GM21360 (cell line): ENCODE results near the gene DYNLRB1.
A peak's percentile ranks its signal among the peaks of the same experiment; 100 is the strongest.
"Not testable (repeated sequence)": the region's sequence is repeated elsewhere in the genome, so short reads cannot be mapped to it uniquely, and the experiment has no call there.

ENCODE experiments used
- ATAC-seq: cut with Tn5 transposase; IDR thresholded peaks from one replicate; pipeline ENCODE4 v1.9.1; 2021; ENCODE audit warnings: mild to moderate bottlenecking, moderate library complexity; ENCODE audit not compliant: unreplicated experiment

The DYNLRB1 gene

DNA sequence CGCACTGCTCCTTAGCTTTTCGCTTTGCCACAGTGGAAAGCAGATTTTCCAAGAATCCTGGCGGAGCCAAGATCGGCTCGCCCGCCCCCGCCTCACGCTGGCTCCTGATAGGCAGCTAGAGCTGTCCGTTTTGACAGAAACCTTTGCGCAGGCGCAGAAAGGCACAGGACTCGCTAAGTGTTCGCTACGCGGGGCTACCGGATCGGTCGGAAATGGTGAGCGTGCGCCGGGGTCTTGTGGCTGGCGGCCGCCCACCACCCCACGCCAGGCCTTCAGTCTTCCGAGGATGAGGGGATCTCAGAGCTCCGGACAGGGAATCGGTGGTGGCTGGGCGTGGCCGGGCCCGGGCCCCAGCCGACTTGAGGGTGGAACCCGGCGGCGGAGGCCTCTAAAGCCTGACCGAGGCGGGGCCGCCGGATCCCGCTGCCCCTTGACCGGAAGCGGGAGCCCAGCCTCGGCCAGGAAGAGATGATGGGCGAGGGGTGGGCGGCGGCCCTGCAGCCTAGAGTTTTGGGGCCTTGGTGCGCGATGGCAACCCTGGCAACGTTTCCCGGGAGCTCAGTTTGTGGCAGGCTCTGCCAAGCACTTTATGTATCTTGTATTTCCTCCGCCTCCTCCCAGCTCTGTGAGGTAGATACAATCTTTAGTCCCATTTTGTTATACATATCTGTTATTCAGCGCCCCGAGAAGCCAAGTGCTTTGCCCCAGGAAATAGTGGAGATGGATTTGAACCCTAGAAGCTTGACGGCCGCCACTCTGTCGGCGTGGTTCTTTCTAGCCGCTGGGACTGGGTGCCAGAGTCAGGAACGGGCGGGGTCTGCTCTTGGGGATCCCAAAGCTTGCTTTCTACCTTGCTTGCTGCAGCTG lies at the start of gene DYNLRB1:
DYNLRB1 (plus strand) TSS at position 176 of the 867 bp plus-strand sequence; CDS start at position 213, 37 bp downstream.
- ATAC-seq, result peak; percentile 70

DNA sequence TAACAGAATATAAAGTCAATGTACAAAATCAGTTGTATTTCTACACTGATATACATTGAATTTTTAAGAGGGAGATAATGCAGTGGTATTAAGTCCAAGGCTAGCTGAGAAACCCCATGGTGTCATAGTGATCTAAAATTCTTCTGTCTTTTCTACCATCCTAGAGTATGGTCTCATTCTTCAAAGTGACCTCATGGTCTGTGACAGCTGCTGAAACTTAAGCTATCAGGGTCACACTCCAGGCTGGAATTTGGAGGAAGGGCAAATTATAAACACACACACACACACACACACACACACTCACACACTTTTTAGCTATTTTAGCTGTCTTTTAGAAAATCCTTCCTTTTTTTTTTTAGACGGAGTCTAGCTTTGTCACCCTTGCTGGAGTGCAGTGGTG lies 47.3 kb upstream of the DYNLRB1 start:
- ATAC-seq, result no peak

DNA sequence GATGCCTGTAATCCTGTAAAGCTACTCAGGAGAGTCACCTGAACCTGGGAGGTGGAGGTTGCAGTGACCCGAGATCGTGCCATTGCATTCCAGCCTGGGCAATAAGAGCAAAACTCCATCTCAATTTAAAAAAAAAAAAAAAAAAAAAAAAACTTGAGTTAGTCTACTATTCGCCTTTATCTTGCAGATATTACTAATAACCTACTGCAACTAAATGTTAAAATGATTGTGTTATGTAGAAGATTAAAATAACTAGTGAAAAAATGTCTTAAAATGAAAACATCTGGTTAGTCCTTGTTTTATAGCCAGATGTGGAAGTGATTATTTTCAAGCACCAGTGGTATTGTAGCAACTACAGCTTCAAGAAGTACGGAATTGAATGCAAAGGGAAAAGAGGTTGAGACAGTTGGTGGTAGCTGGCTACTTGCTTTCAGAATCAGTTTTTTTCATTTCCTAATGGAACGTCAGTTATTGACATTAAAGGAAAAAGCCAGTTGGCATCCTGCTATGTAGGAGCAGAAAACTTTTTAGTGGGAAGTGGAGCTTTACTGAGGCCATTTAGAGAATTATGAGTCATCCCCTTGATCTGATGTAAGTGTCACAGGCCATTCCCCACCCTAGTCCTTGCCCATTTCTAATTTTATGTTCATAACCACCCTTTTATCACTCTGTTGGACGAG lies 43.8 kb upstream of the DYNLRB1 start:
- no peak for ATAC-seq

DNA sequence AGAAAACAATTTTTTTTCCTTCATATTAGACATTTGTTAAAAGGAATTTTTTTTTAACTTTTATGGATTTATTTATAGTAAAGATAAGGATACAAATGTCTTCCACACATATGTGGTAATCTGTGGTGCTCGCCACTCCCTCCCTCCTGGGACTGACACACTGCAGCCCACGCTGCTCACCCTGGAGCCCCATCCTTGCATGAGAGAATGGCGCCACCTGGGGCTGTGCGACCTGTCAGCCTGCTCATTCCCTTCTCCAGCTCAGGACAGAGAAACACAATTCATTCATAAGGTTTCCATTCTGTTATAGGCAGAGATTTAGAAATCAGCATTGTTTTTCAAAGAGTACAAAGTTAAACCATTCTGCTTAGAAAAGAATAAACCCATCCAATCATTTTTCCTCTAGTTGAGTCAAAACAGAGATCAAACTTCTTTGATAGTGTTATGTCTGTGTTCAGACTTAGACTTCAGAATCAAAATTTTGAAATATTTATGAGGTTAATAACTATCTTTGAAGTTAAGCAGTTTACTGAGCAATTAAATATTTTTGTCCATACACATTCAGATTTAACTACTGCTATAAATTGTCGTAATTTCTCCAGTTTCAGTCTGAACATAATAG lies 42.8 kb upstream of the DYNLRB1 start:
- no peak for ATAC-seq

- ATAC-seq, result no peak
Observed at GRCh38 chr20:34475979-34476736, 40.1 kb upstream of the DYNLRB1 start.

DNA sequence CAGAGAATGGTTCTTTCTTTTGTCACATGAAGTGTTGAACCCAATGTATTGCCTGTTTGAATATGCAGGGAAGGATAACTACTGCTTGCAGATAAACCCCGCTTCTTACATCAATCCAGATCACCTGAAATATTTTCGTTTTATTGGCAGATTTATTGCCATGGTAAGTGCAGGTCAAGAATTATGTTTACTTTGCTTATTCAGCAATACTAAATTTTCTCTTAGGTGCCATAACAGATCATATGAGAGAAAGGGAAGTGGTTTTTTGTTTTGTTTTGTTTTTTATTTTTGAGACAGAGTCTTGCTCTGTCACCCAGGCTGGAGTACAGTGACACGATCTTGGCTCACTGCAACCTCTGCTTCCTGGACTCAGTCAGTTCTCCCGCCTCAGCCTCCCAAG lies 36.6 kb upstream of the DYNLRB1 start:
- ATAC-seq, result no peak

DNA sequence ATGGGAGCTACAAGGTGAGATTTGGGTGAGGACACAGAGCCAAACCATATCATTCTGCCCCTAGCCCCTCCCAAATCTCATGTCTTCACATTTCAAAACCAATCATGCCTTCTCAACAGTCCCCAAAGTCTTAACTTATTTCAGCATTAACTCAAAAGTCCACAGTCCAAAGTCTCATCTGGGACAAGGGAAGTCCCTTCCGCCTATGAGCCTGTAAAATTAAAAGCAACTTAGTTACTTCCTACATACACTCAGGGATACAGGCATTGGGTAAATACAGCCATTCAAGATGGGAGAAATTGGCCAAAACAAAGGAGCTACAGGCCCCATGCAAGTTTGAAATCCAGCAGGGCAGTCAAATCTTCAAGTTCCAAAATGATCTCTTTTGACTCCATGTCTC lies 34.1 kb upstream of the DYNLRB1 start:
- ATAC-seq, result not testable (repeated sequence)

DNA sequence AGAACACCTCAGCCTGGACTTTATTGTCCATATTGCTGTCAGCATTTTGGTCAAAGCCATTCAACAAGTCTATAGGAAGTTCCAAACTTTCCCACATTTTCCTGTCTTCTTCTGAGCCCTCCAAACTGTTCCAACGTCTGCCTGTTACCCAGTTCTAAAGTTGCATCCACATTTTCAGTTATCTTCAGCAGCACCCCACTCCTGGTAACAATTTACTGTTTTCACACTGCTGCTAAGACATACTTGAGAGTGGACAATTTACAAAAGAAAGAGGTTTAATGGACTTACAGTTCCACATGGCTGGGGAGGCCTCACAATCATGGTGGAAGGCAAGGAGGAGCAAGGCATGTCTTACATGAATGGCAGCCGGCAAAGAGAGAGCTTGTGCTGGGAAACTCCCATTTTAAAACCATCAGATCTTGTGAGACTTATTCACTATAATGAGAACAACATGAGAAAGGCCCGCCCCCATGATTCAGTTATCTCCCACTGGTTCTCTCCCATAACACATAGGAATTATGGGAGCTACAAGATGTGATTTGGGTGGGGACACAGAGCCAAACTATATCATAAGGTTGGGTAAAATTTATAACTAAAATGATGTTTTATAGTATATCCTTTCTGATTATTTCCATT lies 32.5 kb upstream of the DYNLRB1 start:
- ATAC-seq, result not testable (repeated sequence)

GRCh38 chr20:34485068-34485634 lies 31.1 kb upstream of the DYNLRB1 start:
- no peak for ATAC-seq

DNA sequence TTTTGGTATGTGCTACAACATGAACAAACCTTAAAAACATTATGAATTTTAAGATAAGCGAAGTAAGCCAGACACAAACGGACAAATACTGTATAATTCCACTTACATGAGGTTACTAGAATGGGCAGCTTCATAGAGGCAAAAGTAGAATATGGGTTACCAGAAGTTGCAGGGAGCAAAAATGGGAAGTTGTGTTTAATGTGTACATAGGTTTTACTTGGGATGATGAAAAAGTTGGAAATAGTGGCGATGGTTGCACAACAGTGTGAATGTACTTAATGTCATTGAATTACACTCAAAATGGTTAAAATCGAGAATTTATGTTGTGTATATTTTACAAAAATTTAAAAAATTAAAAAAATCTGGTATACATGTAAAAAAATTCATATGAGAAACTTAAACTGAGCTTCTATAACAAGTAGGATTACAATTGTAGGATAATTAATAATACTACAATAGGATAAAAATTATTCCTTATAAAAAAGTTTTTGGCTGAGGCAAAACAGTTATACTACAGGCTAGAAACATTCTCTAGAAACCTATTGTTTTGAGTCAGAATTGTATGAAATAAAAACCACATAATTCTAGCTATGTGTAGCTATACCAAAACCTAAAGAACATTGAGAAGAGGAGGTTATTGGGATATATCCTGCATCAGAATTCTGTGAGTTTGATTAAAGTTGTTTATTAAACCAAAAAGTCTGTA lies 24.8 kb upstream of the DYNLRB1 start:
- ATAC-seq, result no peak

- ATAC-seq, result no peak
Observed at GRCh38 chr20:34491932-34492509, 24.2 kb upstream of the DYNLRB1 start.

DNA sequence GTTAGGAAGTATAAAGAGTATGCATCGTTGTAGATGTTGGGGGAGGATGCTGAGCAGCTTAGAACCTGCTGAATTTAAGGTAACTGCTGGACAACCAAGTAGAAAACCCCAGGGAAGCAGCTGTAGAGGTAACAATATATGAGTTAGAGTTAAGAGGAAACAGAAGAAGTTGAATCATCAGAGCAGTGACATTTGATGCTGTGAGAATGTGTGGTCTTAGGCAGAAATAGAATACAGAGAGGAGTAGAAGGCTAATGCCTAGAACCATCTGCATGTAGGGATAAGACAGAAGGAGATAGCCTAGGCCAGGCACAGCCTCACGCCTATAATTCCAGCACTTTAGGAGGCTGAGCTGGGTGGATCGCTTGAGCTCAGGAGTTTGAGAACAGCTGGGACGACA lies 22.6 kb upstream of the DYNLRB1 start:
- no peak for ATAC-seq

DNA sequence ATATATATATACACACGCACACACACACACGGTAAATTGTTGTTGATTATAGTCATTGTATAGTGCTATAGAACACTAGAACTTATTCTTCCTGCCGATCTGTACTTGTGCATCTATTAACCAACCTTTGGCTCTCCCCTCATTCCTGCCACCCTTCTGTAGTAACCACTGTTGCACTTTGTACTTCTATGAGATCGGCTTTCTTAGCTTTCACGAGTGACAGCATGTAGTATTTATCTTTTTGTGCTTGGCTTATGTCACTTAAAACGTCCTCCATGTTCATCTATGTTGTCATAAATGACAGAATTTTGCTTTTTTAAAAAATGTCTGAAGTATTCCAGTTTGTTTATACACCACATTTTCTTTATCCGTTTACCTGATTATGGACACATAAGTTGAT lies 20.9 kb upstream of the DYNLRB1 start:
- no peak for ATAC-seq

DNA sequence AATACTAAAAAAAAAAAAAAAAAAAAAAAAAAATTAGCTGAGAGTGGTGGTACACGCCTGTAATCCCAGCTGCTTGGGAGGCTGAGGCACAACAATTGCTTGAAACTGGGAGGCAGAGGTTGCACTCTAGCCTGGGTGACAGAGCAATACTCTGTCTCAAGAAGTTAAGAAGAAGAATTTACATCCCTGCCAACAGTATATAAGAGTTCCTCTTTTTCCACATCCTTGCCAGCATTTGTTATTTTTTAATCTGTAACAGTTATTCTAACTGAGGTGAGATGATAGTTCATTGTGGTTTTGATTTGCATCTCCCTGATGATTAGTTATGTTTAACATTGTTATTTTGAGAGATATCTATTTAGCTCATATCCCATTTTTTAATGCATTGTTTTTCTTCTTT lies 20.3 kb upstream of the DYNLRB1 start:
- no peak for ATAC-seq

GRCh38 chr20:34497596-34497995 lies 18.6 kb upstream of the DYNLRB1 start:
- ATAC-seq, result not testable (repeated sequence)

- ATAC-seq, result no peak
Observed at GRCh38 chr20:34500823-34501222, 15.4 kb upstream of the DYNLRB1 start.

DNA sequence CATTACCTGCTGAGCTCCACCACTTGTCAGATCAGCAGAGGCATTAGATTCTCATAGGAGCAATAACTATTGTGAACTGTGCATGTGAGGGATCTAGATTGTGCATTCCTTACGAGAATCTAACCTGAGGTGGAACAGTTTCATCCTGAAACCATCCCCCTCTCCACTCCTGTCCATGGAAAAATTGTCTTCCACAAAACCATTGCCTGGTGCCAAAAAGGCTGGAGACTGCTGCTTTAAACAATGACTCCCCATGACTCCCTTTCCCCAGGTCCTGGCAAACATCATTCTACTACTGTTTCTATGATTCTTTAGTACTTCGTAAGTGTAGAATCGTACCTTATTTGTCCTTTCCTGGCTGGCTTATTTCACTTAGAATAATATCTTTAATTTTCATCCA lies 9.7 kb upstream of the DYNLRB1 start:
- no peak for ATAC-seq

- ATAC-seq, result no peak
Observed at GRCh38 chr20:34507702-34508413, 8.4 kb upstream of the DYNLRB1 start.

- no peak for ATAC-seq
Observed at GRCh38 chr20:34510575-34510974, 5.6 kb upstream of the DYNLRB1 start.
